Stimulated activated CD4-positive, alpha-beta T cell treated with anti-CD3 and anti-CD28 coated beads, Interleukin-4, amount 100 ng/mL, for 4 hours (primary cell): ENCODE data around the gene BEST3.
A peak's percentile ranks its signal among the peaks of the same experiment; 100 is the strongest.
"Not testable (repeated sequence)": the region's sequence is repeated elsewhere in the genome, so short reads cannot be mapped to it uniquely, and the experiment has no call there.

ENCODE experiments used
- DNase-seq, 2 experiments: peaks; one replicate each; pipeline ENCODE4 v3.0.0-alpha.2; 2020

BEST3 gene

DNA sequence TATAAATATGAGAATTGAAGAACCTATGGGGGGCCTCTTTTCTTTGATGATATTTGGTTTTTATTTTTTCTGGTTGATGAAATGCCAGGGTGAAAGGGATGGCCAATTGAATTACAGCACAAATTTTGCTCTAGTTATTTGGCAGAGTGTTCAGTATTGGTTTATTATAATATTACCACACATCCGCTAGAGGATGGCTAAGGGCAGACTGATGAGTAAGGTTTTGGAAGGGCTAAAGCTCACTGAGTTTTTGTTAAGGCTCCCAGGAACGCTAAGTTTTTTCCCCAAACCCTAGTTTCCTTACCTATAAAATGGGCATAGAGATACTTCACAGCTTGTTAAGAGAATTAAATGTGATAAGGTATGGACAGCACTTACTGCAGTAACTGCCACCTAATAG, 54.1 kb downstream of the BEST3 start:
- no peak for DNase-seq

DNA sequence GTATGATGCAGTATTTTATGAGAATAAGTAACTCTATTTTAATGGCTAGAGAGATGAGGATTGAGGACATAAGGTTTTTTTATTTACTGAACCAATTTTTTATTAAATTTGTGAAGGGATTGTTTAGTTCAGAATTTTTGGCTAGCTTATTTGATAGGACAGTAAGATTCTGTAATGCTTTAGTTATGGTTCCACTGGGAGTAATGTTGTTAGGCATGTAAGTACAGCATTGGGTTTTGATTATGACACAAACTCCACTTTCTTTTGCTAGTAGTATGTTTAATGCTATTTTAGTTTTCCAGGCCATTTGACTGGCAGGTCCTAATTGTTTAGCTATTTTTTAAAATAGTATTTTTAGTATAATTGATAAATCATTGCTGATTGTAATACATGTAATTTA, 54.6 kb downstream of the BEST3 start:
- DNase-seq: no peak

DNA sequence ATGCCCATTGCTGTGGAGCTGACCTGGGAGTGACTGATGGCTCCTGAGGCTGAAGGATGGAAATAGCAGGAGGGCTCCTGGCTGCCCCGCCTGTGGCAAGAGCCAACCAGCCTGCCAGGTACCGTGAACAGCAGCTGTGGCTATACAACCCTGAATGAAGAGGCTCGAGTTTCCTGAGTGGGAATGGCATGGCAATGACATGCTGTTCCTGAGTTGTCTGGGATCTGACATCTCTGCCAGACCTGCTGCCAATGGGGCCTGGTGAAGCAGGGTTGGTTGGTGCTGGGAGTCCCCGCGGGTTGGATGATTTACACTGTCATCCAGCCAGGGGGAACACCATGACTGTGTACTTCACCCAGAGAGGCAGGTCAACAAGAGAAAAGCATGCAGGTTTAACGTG, 56.6 kb downstream of the BEST3 start:
- no peak for DNase-seq

DNA sequence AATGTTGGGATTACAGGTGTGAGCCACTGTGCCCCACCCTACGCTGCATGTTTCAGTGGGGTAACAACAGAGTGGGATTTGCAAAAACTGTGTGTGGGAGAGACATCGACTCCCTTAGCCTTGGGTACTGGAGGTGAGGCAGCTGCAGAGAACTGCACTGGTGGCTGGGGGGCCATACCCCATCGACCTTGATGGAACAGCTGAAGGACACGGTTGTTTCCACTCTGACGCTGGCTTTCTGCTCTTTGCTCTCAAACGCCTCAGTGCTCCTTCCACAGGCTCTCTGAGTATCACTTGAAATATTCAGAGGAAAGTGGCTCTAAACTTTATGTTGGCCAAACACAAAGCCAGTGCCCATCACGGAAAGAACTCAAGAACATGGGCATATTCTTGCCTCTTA, 57.6 kb downstream of the BEST3 start:
- no peak for DNase-seq

- DNase-seq: peak; percentile 39 to 57
Observed at GRCh38 chr12:69639400-69640016, 59.6 kb downstream of the BEST3 start.

DNA sequence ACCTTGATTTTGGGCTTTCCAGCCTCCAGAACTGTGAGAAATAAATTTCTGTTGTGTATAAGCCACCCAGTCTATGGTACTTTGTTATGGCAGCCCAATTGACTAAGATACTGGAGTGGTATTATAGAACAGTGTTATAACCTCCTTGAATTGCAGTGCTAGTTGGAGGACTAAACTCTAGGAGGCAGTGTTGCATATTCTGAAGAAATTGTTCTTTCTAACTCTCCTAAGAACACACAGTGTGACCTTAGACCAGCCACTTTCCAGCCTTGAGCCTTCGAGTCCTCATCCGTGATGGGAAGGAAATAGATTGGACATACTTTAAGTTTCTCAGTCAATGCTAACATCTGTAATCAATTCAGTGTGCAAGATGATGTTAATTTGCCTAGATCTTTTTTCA, 66.0 kb downstream of the BEST3 start:
- no peak for DNase-seq

DNA sequence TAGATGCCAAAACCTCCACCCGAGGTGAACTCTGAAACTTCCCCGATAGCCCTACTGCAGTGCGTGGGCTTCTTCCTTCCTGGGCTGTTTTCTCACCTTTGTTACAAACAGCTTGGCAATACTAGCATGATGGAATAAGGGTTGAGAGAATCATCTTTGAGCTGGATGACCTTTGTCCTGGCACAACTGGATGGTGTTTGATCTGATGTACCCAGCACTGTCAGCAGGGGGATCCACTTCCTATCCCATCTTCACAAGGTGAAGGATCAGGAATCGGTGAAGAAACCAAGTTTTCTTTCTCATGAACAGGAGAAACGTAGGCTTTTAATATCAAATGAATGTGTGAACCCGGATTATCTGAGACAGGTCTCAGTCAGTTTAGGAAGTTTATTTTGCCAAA, 68.9 kb downstream of the BEST3 start:
- DNase-seq: no peak

GRCh38 chr12:69627501-69627900, 71.6 kb downstream of the BEST3 start:
- no peak for DNase-seq

DNA sequence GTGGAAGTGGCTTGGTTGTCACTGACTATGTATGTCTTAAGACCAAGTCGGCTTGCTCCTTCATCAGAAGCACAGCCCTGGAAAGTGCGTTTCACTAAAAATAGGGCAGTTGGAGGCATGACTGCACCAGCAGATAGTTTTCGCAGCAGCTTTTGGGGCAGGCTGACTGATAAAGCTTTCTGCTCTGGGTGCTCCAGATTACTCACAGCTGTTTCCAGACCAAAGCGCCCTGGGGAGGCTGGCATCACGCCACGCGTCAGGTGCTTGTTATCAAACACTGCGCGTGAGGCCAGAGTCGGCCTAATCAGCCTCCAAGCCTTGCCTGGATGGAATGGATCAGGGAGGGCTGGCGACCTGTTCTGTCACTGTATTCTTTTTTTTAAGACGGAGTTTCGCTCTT, 75.1 kb downstream of the BEST3 start:
- no peak for DNase-seq

DNA sequence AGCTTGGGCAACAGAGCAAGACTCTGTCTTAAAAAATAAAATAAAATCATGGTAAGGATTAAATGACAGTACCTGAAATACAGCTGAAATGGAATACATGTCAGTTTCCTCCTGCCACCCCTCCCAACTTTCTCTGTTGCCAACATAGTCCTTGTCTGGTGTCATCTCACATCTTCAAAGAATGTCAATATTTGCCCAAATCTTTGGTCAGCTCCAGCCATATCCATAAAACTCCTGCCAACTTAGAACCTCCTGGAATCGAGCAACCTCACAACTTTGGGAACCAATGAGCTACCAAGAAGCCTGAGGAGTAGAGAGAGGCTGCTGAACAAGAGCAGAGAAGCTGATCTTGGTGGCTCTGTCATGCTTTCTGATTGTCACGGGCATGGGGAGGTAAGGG, 77.6 kb downstream of the BEST3 start:
- no peak for DNase-seq

DNA sequence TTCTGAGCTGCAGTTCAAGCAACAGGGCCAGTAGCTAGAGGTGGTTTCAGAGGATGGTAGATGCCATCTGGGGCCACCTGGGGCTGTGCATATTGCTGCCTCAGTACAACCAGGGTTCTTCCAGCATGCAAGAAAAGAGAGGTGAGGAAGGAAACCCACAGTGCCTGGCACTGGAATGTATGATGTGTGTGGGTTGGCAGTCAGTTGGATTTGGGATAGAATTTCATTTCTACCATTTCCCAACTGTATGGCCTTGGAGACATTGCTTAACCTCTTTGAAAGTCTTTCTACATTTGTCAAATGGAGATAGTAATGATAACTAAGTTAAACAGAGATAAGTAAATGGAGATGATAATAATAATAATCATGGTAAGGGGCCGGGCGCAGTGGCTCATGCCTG, 78.2 kb downstream of the BEST3 start:
- no peak for DNase-seq

- DNase-seq: no peak
Observed at GRCh38 chr12:69620077-69620476, 79.0 kb downstream of the BEST3 start.

- no peak for DNase-seq
Observed at GRCh38 chr12:69619050-69619449, 80.1 kb downstream of the BEST3 start.

GRCh38 chr12:69616025-69616424, 83.1 kb downstream of the BEST3 start:
- no peak for DNase-seq

GRCh38 chr12:69613351-69613750, 85.8 kb downstream of the BEST3 start:
- DNase-seq: no peak

DNA sequence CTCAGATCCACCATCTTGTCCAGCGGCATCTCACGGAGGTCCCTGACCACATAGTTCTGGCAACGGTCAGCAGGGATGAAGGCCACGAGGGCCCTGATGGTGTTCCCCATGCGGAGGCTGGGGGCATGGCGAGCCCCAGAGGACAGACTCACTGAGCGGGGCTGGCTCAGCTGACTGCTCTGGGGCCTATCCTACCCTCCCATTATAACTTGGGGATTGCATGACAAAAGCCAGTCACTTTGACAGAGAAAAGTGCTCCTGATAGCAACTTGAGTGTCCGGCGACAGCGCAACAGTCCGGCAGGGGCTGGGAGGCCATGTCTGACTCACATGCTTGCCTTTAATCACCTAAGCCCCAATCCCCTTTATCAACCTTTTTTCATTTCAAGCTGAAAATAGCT, 88.4 kb downstream of the BEST3 start, which contains the start of gene LRRC10:
Gene LRRC10 (minus strand): TSS at position 179 of the 400 bp plus-strand sequence. CDS start 69 bp downstream, at position 110.
- no peak for DNase-seq

DNA sequence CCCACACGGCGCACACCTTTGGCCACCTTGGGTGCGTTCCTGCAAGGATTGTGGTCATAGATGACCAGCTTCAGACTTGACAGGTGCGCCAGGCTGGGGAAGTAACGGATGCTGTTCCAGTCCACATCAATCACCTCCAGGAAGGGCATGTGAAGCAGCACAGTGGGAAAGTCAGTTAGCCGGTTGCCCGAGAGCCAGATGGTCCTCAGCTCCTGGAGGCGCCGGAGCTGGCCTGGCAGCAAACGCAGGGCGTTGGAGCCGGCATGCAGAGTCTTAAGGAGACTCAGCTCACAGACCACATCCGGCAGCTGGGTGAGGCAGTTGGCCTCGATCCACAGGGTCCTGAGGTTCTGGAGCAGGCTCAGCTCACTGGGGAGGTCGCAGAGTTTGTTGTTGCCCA, 89.0 kb downstream of the BEST3 start:
- no peak for DNase-seq

- no peak for DNase-seq
Observed at GRCh38 chr12:69608114-69608513, 91.0 kb downstream of the BEST3 start.

DNA sequence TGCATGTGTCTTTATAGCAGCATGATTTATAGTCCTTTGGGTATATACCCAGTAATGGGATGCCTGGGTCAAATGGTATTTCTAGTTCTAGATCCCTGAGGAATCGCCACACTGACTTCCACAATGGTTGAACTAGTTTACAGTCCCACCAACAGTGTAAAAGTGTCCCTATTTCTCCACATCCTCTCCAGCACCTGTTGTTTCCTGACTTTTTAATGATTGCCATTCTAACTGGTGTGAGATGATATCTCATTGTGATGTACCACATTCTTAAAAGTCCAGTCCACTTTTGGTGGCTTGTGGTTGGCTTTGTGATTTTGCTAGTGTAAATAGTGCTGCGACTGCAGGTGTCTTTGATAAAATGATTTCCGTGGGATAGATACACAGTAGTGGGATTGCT, 94.8 kb downstream of the BEST3 start:
- not testable (repeated sequence) for DNase-seq
